MCF 10A (cell line): ENCODE results near the gene GEMIN2. TPM values are rescaled to one million over a fixed set of nuclear protein-coding genes. Genes with fewer than 3 reads are reported as not detected.

Experiments
- BruUV-seq: library from RNA; stranded (reverse); fragments of 400-500 nt; replicated peaks from 2 replicates; lab custom pipeline; 2021; lab: Mats Ljungman, UMichigan
- CTCF ChIA-PET: fragments of 300-600 bp; sonication (Branson Sonifier 250); formaldehyde crosslinking; extraction: SDS; loops from one replicate; lab custom pipeline; 2021; ENCODE audit warnings: antibody characterized with exemption, inconsistent platforms; lab: Yijun Ruan, JAX
- POLR2A ChIA-PET: fragments of 300-600, 350-650 bp; sonication (Branson Sonifier 250); formaldehyde crosslinking; extraction: SDS; loops from one replicate; lab custom pipeline; 2020; ENCODE audit warnings: antibody characterized with exemption, inconsistent platforms; lab: Yijun Ruan, JAX
- DNase-seq: peaks from one replicate; pipeline ENCODE4 v3.0.0-alpha.2; 2018; ENCODE audit not compliant: unreplicated experiment
- H3K27ac Mint-ChIP-seq: one replicate; pipeline ENCODE4 v1.8.0; 2022; ENCODE audit warnings: mild to moderate bottlenecking, low read depth, mixed read lengths; ENCODE audit not compliant: unreplicated experiment
- H3K27me3 Mint-ChIP-seq: one replicate; pipeline ENCODE4 v1.8.0; 2022; ENCODE audit warnings: mixed read lengths; ENCODE audit not compliant: insufficient read depth, unreplicated experiment
- H3K36me3 Mint-ChIP-seq: one replicate; pipeline ENCODE4 v1.8.0; 2022; ENCODE audit warnings: mild to moderate bottlenecking, moderate library complexity, mixed read lengths; ENCODE audit not compliant: insufficient read depth, unreplicated experiment
- H3K4me1 Mint-ChIP-seq: one replicate; pipeline ENCODE4 v1.8.0; 2022; ENCODE audit warnings: mixed read lengths; ENCODE audit not compliant: insufficient read depth, unreplicated experiment
- H3K4me3 Mint-ChIP-seq: one replicate; pipeline ENCODE4 v1.8.0; 2022; ENCODE audit warnings: mild to moderate bottlenecking, moderate library complexity, mixed read lengths; ENCODE audit not compliant: unreplicated experiment
- H3K9me3 Mint-ChIP-seq: one replicate; pipeline ENCODE4 v1.8.0; 2022; ENCODE audit warnings: mixed read lengths; ENCODE audit not compliant: unreplicated experiment
- intact Hi-C: fragments of 100-400 bp; cut with micrococcal nuclease; formaldehyde crosslinking; loops from 2 replicates; pipeline ENCODE4 v1.14.1; 2022
- total RNA-seq: library from RNA; stranded (reverse); gene quantifications from 2 replicates; pipeline ENCODE4 v1.2.3, GENCODE V29; 2022
- TF ChIP-seq, protein P1 (sequence below): fragments of 200-600 bp; IDR thresholded peaks from one replicate; pipeline ENCODE4 v1.8.0; 2022; ENCODE audit warnings: antibody characterized with exemption, mild to moderate bottlenecking; ENCODE audit not compliant: unreplicated experiment

The GEMIN2 gene
- total RNA-seq, 1 experiment from 2014 or later = 23.4 TPM

DNA sequence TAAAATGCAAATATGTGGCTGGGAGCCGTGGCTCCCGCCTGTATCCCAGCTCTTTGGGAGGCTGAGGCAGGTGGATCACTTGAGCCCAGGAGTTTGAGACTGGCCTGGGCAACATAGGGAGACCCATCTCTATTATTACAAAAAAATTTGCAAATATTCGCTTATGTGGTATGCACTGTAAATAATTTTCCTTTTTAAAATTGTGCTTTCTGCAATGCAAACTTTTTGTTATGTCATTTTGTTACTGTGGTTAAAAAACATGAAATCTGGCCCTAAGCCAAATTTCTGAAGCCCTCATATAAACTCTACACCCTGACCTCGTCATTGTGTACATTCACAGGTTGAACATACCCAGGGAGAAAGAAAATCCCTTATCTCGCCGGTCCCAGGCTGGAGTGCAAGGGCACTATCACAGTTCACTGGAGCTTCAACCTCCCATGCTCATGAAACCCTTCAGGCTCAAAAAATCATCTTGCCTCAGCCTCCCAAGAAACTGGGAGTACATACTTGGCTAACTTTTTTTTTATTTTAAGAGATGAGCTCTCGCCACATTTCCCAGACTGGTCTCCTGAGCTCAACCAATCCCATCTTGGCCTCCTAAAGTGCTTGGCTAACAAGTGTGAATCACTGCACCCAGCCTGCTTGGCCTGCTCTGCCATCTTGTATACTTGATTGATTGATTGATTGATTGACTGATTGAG lies 31.3 kb downstream of the GEMIN2 start:
- H3K4me3 Mint-ChIP-seq = no peak overlapping the region
- no peaks in the 10 kb centered on the region for H3K27me3 Mint-ChIP-seq
- no peak for DNase-seq
- no TSS peak for BruUV-seq
- no peaks in the 10 kb centered on the region for H3K9me3 Mint-ChIP-seq
- H3K27ac Mint-ChIP-seq = no peak overlapping the region
- no peaks in the 10 kb centered on the region for H3K4me1 Mint-ChIP-seq
- intact Hi-C loops = no loop called here
- H3K36me3 Mint-ChIP-seq = peaks cover 23% of the 10 kb centered on the region
- TF ChIP-seq, protein P1, sequence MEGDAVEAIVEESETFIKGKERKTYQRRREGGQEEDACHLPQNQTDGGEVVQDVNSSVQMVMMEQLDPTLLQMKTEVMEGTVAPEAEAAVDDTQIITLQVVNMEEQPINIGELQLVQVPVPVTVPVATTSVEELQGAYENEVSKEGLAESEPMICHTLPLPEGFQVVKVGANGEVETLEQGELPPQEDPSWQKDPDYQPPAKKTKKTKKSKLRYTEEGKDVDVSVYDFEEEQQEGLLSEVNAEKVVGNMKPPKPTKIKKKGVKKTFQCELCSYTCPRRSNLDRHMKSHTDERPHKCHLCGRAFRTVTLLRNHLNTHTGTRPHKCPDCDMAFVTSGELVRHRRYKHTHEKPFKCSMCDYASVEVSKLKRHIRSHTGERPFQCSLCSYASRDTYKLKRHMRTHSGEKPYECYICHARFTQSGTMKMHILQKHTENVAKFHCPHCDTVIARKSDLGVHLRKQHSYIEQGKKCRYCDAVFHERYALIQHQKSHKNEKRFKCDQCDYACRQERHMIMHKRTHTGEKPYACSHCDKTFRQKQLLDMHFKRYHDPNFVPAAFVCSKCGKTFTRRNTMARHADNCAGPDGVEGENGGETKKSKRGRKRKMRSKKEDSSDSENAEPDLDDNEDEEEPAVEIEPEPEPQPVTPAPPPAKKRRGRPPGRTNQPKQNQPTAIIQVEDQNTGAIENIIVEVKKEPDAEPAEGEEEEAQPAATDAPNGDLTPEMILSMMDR = no peak
- POLR2A ChIA-PET = interaction anchor here (1.0 to 2.6 kb wide), 2 partner anchors 10 to 25 kb away, joined by 3 to 10 read pairs; partner anchors contain the start of gene TRAPPC6B
- CTCF ChIA-PET = interaction anchor here (0.6 kb wide), 1 partner anchor 18 kb away, joined by 4 read pairs; no protein-coding TSS in a partner anchor

DNA sequence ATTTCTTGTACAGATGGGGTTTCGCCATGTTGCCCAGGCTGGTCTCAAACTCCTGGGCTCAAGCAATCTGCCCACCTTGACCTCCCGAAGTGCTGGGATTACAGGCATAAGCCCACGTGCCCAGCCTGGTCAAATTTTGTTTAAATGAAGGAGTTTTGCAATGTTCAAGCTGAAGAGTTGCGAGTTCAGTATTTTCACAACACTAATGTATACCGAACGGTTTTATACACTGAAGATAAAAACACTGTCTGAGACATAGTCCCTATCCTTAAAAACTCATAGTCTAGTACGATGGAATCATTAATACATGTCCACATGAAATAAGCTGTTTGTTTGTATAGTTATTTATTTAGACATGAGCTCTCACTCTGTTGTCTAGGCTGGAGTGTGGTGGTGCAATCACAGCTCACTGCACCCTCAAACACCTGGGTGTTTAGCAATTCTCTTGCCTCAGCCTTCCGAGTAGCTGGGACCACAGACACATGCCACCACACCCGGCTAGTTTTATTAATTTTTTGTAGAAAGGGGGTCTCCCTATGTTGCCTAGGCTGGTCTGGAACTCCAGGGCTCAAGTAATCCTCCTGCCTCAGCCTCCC lies 40.6 kb downstream of the GEMIN2 start:
- TF ChIP-seq, protein P1 = no peak
- CTCF ChIA-PET = no interaction called here
- no peak overlapping the region for H3K4me3 Mint-ChIP-seq
- peaks cover 56% of the 10 kb centered on the region for H3K36me3 Mint-ChIP-seq
- H3K27me3 Mint-ChIP-seq = no peaks in the 10 kb centered on the region
- DNase-seq = no peak
- no TSS peak for BruUV-seq
- no peaks in the 10 kb centered on the region for H3K9me3 Mint-ChIP-seq
- intact Hi-C loops = no loop called here
- H3K27ac Mint-ChIP-seq = no peak overlapping the region
- H3K4me1 Mint-ChIP-seq = no peaks in the 10 kb centered on the region
- POLR2A ChIA-PET = interaction anchor here (0.7 to 1.6 kb wide), 3 partner anchors 19 to 145 kb away, joined by 3 to 4 read pairs (median 4); partner anchors contain the start of gene PNN

DNA sequence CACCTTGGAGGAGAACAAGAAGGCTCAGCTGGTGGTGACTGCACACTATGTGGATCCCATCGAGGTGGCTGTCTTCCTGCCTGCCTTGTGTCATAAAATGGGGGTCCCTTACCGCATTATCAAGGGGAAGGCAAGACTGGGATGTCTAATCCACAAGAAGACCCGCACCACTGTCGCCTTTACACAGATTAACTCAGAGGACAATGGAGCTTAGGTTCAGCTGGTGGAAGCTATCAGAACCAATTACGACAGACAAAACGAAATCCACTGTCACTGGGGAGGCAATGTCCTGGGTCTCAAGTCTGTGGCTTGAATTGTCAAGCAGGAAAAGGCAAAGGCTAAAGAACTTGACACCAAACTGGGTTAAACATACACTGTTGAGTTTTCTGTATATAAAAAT lies 43.4 kb downstream of the GEMIN2 start:
- Mint-ChIP-seq H3K9me3 (no peaks in the 10 kb centered on the region), H3K36me3 (peaks cover 46% of the 10 kb centered on the region), H3K4me1 (no peaks in the 10 kb centered on the region), H3K4me3 (no peak overlapping the region), H3K27ac (no peak overlapping the region), H3K27me3 (no peaks in the 10 kb centered on the region)
- intact Hi-C loops = no loop called here
- POLR2A ChIA-PET = interaction anchor here (1.3 kb wide), 1 partner anchor 13 kb away, joined by 5 read pairs; the partner anchor contains the start of gene TRAPPC6B
- DNase-seq = no peak
- TF ChIP-seq, protein P1 = no peak
- CTCF ChIA-PET = no interaction called here
- no TSS peak for BruUV-seq

DNA sequence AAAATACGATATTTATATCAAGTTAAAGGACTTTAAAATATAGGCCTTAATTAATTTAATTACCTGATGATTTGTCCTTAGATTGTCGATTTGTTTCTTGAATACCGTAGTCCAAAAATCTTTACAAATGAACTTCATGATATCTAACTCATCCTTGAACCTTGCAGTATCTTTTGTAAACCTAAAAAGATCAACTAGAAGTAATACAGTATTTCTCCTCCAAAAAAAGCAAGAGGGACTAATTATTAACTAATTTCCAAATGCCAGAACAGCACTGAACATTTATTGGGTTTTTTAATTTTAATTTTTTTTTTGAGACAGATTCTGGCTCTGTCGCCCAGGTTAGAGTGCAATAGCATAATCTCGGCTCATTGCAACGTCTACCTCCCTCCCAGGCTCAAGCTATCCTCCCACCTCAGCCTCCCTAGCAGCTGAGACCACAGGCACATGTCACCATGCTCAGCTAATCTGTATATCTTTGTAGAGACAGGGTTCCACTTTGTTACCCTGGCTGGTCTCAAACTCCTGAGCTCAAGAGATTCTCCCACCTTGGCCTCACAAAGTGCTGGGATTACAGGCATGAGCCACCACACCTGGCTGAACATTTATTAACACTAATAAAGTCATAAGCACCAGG lies 44.2 kb downstream of the GEMIN2 start:
- TF ChIP-seq, protein P1 = no peak
- Mint-ChIP-seq H3K4me3 (no peak overlapping the region), H3K36me3 (peaks cover 42% of the 10 kb centered on the region), H3K4me1 (no peaks in the 10 kb centered on the region), H3K27ac (no peak overlapping the region), H3K9me3 (no peaks in the 10 kb centered on the region), H3K27me3 (no peaks in the 10 kb centered on the region)
- BruUV-seq = no TSS peak
- no peak for DNase-seq
- ChIA-PET POLR2A (interaction anchor here (0.8 to 1.4 kb wide), 5 partner anchors 10 to 272 kb away, joined by 3 to 7 read pairs (median 3); partner anchors contain the start of gene TRAPPC6B), CTCF (interaction anchor here (0.7 to 1.4 kb wide), 2 partner anchors 32 to 47 kb away, joined by 3 to 5 read pairs; no protein-coding TSS in a partner anchor)
- intact Hi-C loops = no loop called here
